ENCODE data around the gene TRMT10C. TPM values are rescaled to one million over a fixed set of nuclear protein-coding genes. Genes with fewer than 3 reads are reported as not detected.

TRMT10C gene
- 72.9 and 97.8 TPM in 2 replicates for polyA plus RNA-seq

GRCh38 chr3:101561630-101562328 lies at the start of gene TRMT10C:
Gene TRMT10C, plus strand, starts transcription at chr3:101561868. Its CDS starts 2,914 bp downstream, at chr3:101564782.

GRCh38 chr3:101512646-101513418 lies 48.8 kb upstream of the TRMT10C start, which contains the start of gene SENP7:
Gene SENP7, minus strand, starts transcription at chr3:101513212. Its CDS starts 82 bp downstream, at chr3:101513130.

GRCh38 chr3:101573449-101574387 lies 12.1 kb downstream of the TRMT10C start, which contains the start of gene PCNP:
Gene PCNP, plus strand, starts transcription at chr3:101574180. Its CDS starts 36 bp downstream, at chr3:101574216.

Other genes starting within 250 kb of the TRMT10C start
- 0.05 and 0.27 TPM in 2 replicates for gene IMPG2, start 241.3 kb upstream of the TRMT10C start, polyA plus RNA-seq
- gene SENP7, start 48.7 kb upstream of the TRMT10C start, polyA plus RNA-seq = 9.9 and 20.1 TPM in 2 replicates
- 120 and 136 TPM in 2 replicates for gene PCNP, start 12.3 kb downstream of the TRMT10C start, polyA plus RNA-seq
- 12.3 and 14.2 TPM in 2 replicates for gene ZBTB11, start 115.3 kb downstream of the TRMT10C start, polyA plus RNA-seq
- gene RPL24, start 124.8 kb downstream of the TRMT10C start, polyA plus RNA-seq = 653 and 674 TPM in 2 replicates
- gene CEP97, start 162.7 kb downstream of the TRMT10C start, polyA plus RNA-seq = 15.5 and 27.9 TPM in 2 replicates
- gene NXPE3, start 217.3 kb downstream of the TRMT10C start, polyA plus RNA-seq = 29.7 and 35.0 TPM in 2 replicates

Measured in Purkinje cell (primary cell).